K562 (cell line): ENCODE measurements around the gene WNT6. TPM values are rescaled to one million over a fixed set of nuclear protein-coding genes. Genes with fewer than 3 reads are reported as not detected.

Experiments used
- LARP7 ChIP-seq: fragments of 450-650 bp; IDR thresholded peaks from 2 replicates; pipeline ENCODE4 v1.6.1; 2016
- NR1H2 ChIP-seq: sonication (generic); formaldehyde crosslinking; IDR thresholded peaks from 2 replicates; pipeline ENCODE4 v1.4.0; 2020; ENCODE audit warnings: mild to moderate bottlenecking, missing genetic modification reagents
- NR3C1 ChIP-seq: sonication (generic); formaldehyde crosslinking; IDR thresholded peaks from 2 replicates; pipeline ENCODE4 v1.8.1; 2022; ENCODE audit warnings: missing genetic modification reagents
- polyA plus RNA-seq, 8 experiments: library from polyadenylated mRNA; depleted of rRNA in 4 of 8; stranded (reverse) in 5 of 8; unstranded in 3 of 8; fragments of >200 nt; fragmentation: Nextera tagmentation in 2 of 8; fragmentation: Illumina TruSeq in 1 of 8; extraction: Ambion mirVana in 2 of 8; extraction: Trizol in 1 of 8; gene quantifications; 2 replicates each; pipeline versions ENCODE4 v1.2.1 to v1.2.3, GENCODE V29; 2011 to 2014; ENCODE audit warnings: inconsistent platforms in 1 of 8, missing spikeins in 1 of 8
- total RNA-seq, 7 experiments: library from RNA; depleted of rRNA in 6 of 7; stranded (reverse); fragments of >200 nt in 6 of 7; fragmentation: Illumina TruSeq in 2 of 7; extraction: Trizol in 2 of 7; gene quantifications; 2 replicates each; pipeline versions ENCODE4 v1.2.1 to v1.2.3, GENCODE V29; 2011 to 2021; ENCODE audit warnings: low replicate concordance in 1 of 7
- TF ChIP-seq, protein P1 (sequence below): IDR thresholded peaks from 3 replicates; pipeline ENCODE4 v1.6.1; 2011; ENCODE audit warnings: borderline replicate concordance, mild to moderate bottlenecking, moderate library complexity; ENCODE audit not compliant: insufficient read length; ENCODE audit errors: extremely low read depth
- TF ChIP-seq, protein P2 (sequence below): fragments of 250-450 bp; sonication (Bioruptor Pico); IDR thresholded peaks from 2 replicates; pipeline ENCODE4 v1.5.0; 2021
- TF ChIP-seq, protein P3 (sequence below): fragments of 450-650 bp; IDR thresholded peaks from 2 replicates; pipeline ENCODE4 v1.6.1; 2018; ENCODE audit not compliant: partially characterized antibody

The WNT6 gene
- total and polyA plus RNA-seq, 9 of the 15 experiments (the other 6 are each of a cell fraction or from before 2014, with no cell fraction given) = not detected

DNA sequence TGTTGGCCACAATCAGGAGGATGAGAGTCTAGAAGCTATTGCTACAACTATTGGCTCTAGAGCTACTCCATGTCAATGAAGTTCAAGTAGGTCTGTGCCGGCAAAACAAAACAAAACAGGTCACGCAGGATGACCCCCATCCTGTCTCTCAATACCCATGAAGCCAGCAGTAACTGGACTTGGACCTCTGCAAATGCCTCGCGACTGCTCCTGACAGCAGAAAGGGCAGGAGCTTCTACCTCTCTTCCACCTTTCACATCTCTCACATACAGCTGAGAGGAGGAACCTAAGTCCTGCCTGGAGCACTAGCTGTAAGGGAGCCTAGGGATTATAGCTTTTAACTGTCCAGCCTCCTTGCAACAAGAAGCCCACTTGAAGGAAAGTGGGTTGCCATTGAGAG is 44.0 kb upstream of the WNT6 start (continued):
- TF ChIP-seq, protein P1, sequence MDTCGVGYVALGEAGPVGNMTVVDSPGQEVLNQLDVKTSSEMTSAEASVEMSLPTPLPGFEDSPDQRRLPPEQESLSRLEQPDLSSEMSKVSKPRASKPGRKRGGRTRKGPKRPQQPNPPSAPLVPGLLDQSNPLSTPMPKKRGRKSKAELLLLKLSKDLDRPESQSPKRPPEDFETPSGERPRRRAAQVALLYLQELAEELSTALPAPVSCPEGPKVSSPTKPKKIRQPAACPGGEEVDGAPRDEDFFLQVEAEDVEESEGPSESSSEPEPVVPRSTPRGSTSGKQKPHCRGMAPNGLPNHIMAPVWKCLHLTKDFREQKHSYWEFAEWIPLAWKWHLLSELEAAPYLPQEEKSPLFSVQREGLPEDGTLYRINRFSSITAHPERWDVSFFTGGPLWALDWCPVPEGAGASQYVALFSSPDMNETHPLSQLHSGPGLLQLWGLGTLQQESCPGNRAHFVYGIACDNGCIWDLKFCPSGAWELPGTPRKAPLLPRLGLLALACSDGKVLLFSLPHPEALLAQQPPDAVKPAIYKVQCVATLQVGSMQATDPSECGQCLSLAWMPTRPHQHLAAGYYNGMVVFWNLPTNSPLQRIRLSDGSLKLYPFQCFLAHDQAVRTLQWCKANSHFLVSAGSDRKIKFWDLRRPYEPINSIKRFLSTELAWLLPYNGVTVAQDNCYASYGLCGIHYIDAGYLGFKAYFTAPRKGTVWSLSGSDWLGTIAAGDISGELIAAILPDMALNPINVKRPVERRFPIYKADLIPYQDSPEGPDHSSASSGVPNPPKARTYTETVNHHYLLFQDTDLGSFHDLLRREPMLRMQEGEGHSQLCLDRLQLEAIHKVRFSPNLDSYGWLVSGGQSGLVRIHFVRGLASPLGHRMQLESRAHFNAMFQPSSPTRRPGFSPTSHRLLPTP = no peak
- TF ChIP-seq NR3C1 (CRISPR knock-in tag) (no peak), NR1H2 (CRISPR knock-in tag) (no peak), LARP7 (no peak)
- TF ChIP-seq, protein P2, sequence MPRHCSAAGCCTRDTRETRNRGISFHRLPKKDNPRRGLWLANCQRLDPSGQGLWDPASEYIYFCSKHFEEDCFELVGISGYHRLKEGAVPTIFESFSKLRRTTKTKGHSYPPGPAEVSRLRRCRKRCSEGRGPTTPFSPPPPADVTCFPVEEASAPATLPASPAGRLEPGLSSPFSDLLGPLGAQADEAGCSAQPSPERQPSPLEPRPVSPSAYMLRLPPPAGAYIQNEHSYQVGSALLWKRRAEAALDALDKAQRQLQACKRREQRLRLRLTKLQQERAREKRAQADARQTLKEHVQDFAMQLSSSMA = no peak
- TF ChIP-seq, protein P3, sequence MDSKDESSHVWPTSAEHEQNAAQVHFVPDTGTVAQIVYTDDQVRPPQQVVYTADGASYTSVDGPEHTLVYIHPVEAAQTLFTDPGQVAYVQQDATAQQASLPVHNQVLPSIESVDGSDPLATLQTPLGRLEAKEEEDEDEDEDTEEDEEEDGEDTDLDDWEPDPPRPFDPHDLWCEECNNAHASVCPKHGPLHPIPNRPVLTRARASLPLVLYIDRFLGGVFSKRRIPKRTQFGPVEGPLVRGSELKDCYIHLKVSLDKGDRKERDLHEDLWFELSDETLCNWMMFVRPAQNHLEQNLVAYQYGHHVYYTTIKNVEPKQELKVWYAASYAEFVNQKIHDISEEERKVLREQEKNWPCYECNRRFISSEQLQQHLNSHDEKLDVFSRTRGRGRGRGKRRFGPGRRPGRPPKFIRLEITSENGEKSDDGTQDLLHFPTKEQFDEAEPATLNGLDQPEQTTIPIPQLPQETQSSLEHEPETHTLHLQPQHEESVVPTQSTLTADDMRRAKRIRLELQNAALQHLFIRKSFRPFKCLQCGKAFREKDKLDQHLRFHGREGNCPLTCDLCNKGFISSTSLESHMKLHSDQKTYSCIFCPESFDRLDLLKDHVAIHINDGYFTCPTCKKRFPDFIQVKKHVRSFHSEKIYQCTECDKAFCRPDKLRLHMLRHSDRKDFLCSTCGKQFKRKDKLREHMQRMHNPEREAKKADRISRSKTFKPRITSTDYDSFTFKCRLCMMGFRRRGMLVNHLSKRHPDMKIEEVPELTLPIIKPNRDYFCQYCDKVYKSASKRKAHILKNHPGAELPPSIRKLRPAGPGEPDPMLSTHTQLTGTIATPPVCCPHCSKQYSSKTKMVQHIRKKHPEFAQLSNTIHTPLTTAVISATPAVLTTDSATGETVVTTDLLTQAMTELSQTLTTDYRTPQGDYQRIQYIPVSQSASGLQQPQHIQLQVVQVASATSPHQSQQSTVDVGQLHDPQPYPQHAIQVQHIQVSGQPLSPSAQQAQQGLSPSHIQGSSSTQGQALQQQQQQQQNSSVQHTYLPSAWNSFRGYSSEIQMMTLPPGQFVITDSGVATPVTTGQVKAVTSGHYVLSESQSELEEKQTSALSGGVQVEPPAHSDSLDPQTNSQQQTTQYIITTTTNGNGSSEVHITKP = no peak
